K562 (cell line): Measurements from ENCODE around the gene FRMD3. TPM values are rescaled to one million over a fixed set of nuclear protein-coding genes. Genes with fewer than 3 reads are reported as not detected.
A peak's percentile ranks its signal among the peaks of the same experiment; 100 is the strongest.

ENCODE experiments used
- ATAC-seq: fragments of 200-7000 bp; cut with Tn5 transposase; 3 replicates; pipeline ENCODE4 v1.9.1; 2020; ENCODE audit warnings: moderate library complexity
- BruUV-seq: library from RNA; stranded (reverse); fragments of 400-500 nt; replicated peaks from 2 replicates; lab custom pipeline; 2021; lab: Mats Ljungman, UMichigan
- CTCF ChIA-PET: fragments of 300-600 bp; formaldehyde crosslinking; extraction: SDS; loops from one replicate; lab custom pipeline; 2021; ENCODE audit warnings: low intra/inter-chr PET ratio; lab: Yijun Ruan, JAX
- POLR2A ChIA-PET: fragments of 300-600, 350-650 bp; sonication (Branson Sonifier 250); formaldehyde crosslinking; extraction: SDS; loops from one replicate; lab custom pipeline; 2021; ENCODE audit warnings: antibody characterized with exemption, inconsistent platforms; lab: Yijun Ruan, JAX
- DNase-seq, 4 experiments: peaks; one replicate each; pipeline versions ENCODE4 v3.0.0 to v3.0.0-alpha.2; 2011 to 2018; ENCODE audit warnings: low spot score in 3 of 4, mixed read lengths in 3 of 4; ENCODE audit errors: extremely low read depth in 1 of 4
- FAIRE-seq: peaks from 2 replicates; lab custom pipeline; 2011; peaks lifted over from hg19 to GRCh38; lab: Jason Lieb, UNC
- H2AFZ ChIP-seq: 2 replicates; pipeline ENCODE4 v1.6.0; 2011; ENCODE audit warnings: low read depth, low read length, control low read depth, inconsistent platforms
- H3K27ac ChIP-seq: fragments of 200-600 bp; 3 replicates; pipeline ENCODE4 v1.8.0; 2011; ENCODE audit warnings: low read depth, mild to moderate bottlenecking, control low read depth, inconsistent platforms, low read length, moderate library complexity, mixed read lengths; ENCODE audit errors: extremely low read depth
- H3K27me3 ChIP-seq, 2 experiments: fragments of 300-600 bp in 1 of 2; 2 replicates in 1 of 2; 3 replicates in 1 of 2; pipeline versions ENCODE4 v1.6.0 to v1.8.0; 2011; ENCODE audit warnings: inconsistent platforms in 2 of 2, low read length in 2 of 2, mild to moderate bottlenecking in 1 of 2, mixed read lengths in 1 of 2, moderate library complexity in 1 of 2; ENCODE audit not compliant: control insufficient read depth in 2 of 2, insufficient read depth in 2 of 2
- H3K36me3 ChIP-seq: fragments of 300-600 bp; 3 replicates; pipeline ENCODE4 v1.8.0; 2011; ENCODE audit warnings: mild to moderate bottlenecking, low read length, inconsistent platforms; ENCODE audit not compliant: control insufficient read depth, insufficient read depth
- H3K4me1 ChIP-seq, 2 experiments: fragments of 200-600 bp in 1 of 2; replicated peaks in 1 of 2; 2 replicates in 1 of 2; 3 replicates in 1 of 2; pipeline versions ENCODE4 v1.5.1 to v1.8.0; 2011; ENCODE audit warnings: inconsistent platforms in 2 of 2, low read length in 2 of 2, mild to moderate bottlenecking in 1 of 2, mixed read lengths in 1 of 2, moderate library complexity in 1 of 2; ENCODE audit not compliant: control insufficient read depth in 2 of 2, insufficient read depth in 2 of 2
- H3K4me2 ChIP-seq: 2 replicates; pipeline ENCODE4 v1.6.1; 2011; ENCODE audit warnings: low read length, control low read depth, inconsistent platforms, mixed read lengths; ENCODE audit not compliant: insufficient read depth
- H3K4me3 ChIP-seq: fragments of 200-600 bp; sonication (generic), shearing (Covaris generic); 2 replicates; pipeline ENCODE4 v1.5.1; 2016; ENCODE audit warnings: control low read depth, inconsistent platforms
- H3K79me2 ChIP-seq: fragments of 200-600 bp; 3 replicates; pipeline ENCODE4 v1.8.0; 2011; ENCODE audit warnings: low read length, inconsistent platforms; ENCODE audit not compliant: control insufficient read depth, insufficient read depth
- H3K9ac ChIP-seq, 2 experiments: 2 replicates each; pipeline versions ENCODE4 v1.6.0 to v1.6.1; 2011; ENCODE audit warnings: low read depth in 2 of 2, low read length in 2 of 2, control low read depth in 1 of 2, inconsistent platforms in 1 of 2, mild to moderate bottlenecking in 1 of 2, mixed read lengths in 1 of 2; ENCODE audit not compliant: insufficient read depth in 1 of 2
- H3K9me1 ChIP-seq: one replicate; pipeline ENCODE4 v1.6.0; 2011; ENCODE audit warnings: inconsistent platforms, mild to moderate bottlenecking, low read length, moderate library complexity; ENCODE audit not compliant: control insufficient read depth, insufficient read depth
- H3K9me3 ChIP-seq: replicated peaks from 2 replicates; pipeline ENCODE4 v1.5.1; 2011; ENCODE audit warnings: low read depth, low read length, inconsistent platforms; ENCODE audit not compliant: control insufficient read depth, insufficient read depth
- H4K20me1 ChIP-seq: replicated peaks from 2 replicates; pipeline ENCODE4 v1.6.1; 2011; ENCODE audit warnings: low read length, inconsistent platforms, mixed read lengths; ENCODE audit not compliant: control insufficient read depth, insufficient read depth
- HSF4 ChIP-seq: fragments of 250-450 bp; sonication (Bioruptor Pico); IDR thresholded peaks from 2 replicates; pipeline ENCODE4 v2.1.2; 2022; ENCODE audit warnings: mild to moderate bottlenecking, moderate library complexity, borderline replicate concordance
- NFYB ChIP-seq: IDR thresholded peaks from 2 replicates; pipeline ENCODE4 v1.6.1; 2011; ENCODE audit warnings: mild to moderate bottlenecking, moderate library complexity; ENCODE audit not compliant: insufficient read length; ENCODE audit errors: extremely low read depth
- RAD51 ChIP-seq: fragments of 450-650 bp; IDR thresholded peaks from 2 replicates; pipeline ENCODE4 v1.7.1; 2016; ENCODE audit warnings: low read depth, mild to moderate bottlenecking, borderline replicate concordance
- XRCC4 ChIP-seq: IDR thresholded peaks from one replicate; pipeline ENCODE4 v1.6.1; 2011; ENCODE audit not compliant: insufficient read depth, insufficient read length; ENCODE audit errors: extremely low read depth
- ZNF133 ChIP-seq: fragments of 250-450 bp; sonication (Bioruptor Pico); IDR thresholded peaks from 2 replicates; pipeline ENCODE4 v1.4.0; 2020; ENCODE audit warnings: mild to moderate bottlenecking
- WGBS: fragments of 100-300 bp; shearing (Covaris generic); methylation state at CpG from one replicate; pipeline ENCODE4 v1.1.6; 2016; ENCODE audit warnings: low coverage, mixed read lengths; ENCODE audit not compliant: insufficient coverage; ENCODE audit errors: missing lambda C conversion rate; 5-methylcytosine and 5-hydroxymethylcytosine counted together
- in situ Hi-C: fragments of 300-500 bp; cut with MboI; formaldehyde crosslinking; loops from 4 replicates; pipeline ENCODE4 v1.15.0; 2018; ENCODE audit warnings: inconsistent platforms, mixed read lengths
- intact Hi-C: fragments of 100-400 bp; cut with micrococcal nuclease; formaldehyde crosslinking; loops from 2 replicates; pipeline ENCODE4 v1.14.2; 2022
- polyA plus RNA-seq, 8 experiments: library from polyadenylated mRNA; depleted of rRNA in 4 of 8; stranded (reverse) in 5 of 8; unstranded in 3 of 8; fragments of >200 nt; fragmentation: Nextera tagmentation in 2 of 8; fragmentation: Illumina TruSeq in 1 of 8; extraction: Ambion mirVana in 2 of 8; extraction: Trizol in 1 of 8; gene quantifications; 2 replicates each; pipeline versions ENCODE4 v1.2.1 to v1.2.3, GENCODE V29; 2011 to 2014; ENCODE audit warnings: inconsistent platforms in 1 of 8, missing spikeins in 1 of 8
- total RNA-seq, 7 experiments: library from RNA; depleted of rRNA in 6 of 7; stranded (reverse); fragments of >200 nt in 6 of 7; fragmentation: Illumina TruSeq in 2 of 7; extraction: Trizol in 2 of 7; gene quantifications; 2 replicates each; pipeline versions ENCODE4 v1.2.1 to v1.2.3, GENCODE V29; 2011 to 2021; ENCODE audit warnings: low replicate concordance in 1 of 7
- TF ChIP-seq, protein P1 (sequence below), 2 experiments: fragments of 450-650 bp; IDR thresholded peaks; 2 replicates each; pipeline ENCODE4 v1.6.1; 2016; ENCODE audit warnings: mild to moderate bottlenecking in 2 of 2, borderline replicate concordance in 1 of 2, low read depth in 1 of 2, moderate library complexity in 1 of 2
- TF ChIP-seq, protein P2 (sequence below): fragments of 250-450 bp; sonication (Bioruptor Pico); IDR thresholded peaks from 2 replicates; pipeline ENCODE4 v1.6.1; 2021; ENCODE audit warnings: mild to moderate bottlenecking
- TF ChIP-seq, protein P3 (sequence below): sonication (generic); formaldehyde crosslinking; IDR thresholded peaks from 2 replicates; pipeline ENCODE4 v1.8.1; 2023; ENCODE audit warnings: mild to moderate bottlenecking, missing genetic modification reagents
- TF ChIP-seq, protein P4 (sequence below): sonication (generic); formaldehyde crosslinking; IDR thresholded peaks from 2 replicates; pipeline ENCODE4 v1.8.0; 2022; ENCODE audit warnings: mild to moderate bottlenecking, missing genetic modification reagents, borderline replicate concordance

Gene FRMD3
- total and polyA plus RNA-seq, 9 of the 15 experiments (the other 6 are each of a cell fraction or from before 2014, with no cell fraction given), result 0.09 to 0.51 (median 0.21) TPM

DNA sequence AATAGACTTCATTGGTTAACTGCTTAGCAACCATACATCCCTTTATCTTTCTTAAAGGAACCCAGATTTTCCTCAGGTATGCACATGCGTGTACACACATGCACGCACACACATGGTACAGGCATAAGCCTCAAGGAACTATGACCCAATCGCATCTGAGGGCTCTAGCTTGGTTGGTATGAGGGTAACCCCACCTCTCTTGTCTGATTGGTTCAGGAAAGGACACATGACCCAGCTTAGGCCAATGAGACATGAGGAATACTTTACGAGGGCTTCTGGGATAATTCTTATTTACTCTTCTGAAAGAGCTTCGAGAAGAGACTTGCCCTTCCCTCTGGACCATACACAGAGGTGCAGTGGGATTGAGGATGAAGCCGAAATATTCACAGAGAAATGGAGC lies 141.9 kb downstream of the FRMD3 start (continued):
- TF ChIP-seq RAD51, result peak; percentile 36; the same call in 1 of the 2 replicates
- no peak for TF ChIP-seq ZNF133
- peak; percentile 80 for TF ChIP-seq NFYB
- TF ChIP-seq, all 486 proteins: peak for 5

DNA sequence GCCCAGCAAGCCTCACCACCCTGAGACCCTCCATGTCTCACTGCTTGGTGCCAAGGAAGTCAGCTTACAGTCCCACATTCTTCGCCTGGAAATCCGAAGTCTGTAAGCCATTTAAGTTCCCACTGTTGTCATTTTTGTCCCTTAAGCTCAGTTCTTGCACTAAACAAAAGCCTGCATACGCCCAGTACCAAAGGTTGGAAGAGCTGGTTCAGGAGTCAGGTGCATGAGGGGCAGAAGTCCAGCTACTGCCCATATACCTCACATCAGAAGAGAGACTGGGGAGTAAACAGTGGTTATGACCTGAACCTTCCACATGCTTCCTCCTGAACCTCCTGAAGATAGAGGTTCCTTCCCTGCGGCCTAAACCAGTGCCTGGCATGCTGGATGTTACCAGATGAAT lies 146.0 kb downstream of the FRMD3 start:
- intact Hi-C loops (no loop called here), in situ Hi-C loops (no loop called here)
- H3K4me1 ChIP-seq, result no peaks in the 10 kb centered on the region
- H2AFZ ChIP-seq, result no peak overlapping the region
- no peaks in the 10 kb centered on the region for H3K27me3 ChIP-seq
- no TSS peak for BruUV-seq
- FAIRE-seq (no peak), DNase-seq (no peak), ATAC-seq (no peak)
- H3K9me3 ChIP-seq, result no peaks in the 10 kb centered on the region
- no peak overlapping the region for H3K9ac ChIP-seq
- 3% methylated on average over 4 of the region's 4 CpGs for WGBS
- H3K4me2 ChIP-seq, result no peak overlapping the region
- H3K36me3 ChIP-seq, result no peaks in the 10 kb centered on the region
- no peak overlapping the region for H3K27ac ChIP-seq
- no peaks in the 10 kb centered on the region for H4K20me1 ChIP-seq
- no peaks in the 10 kb centered on the region for H3K79me2 ChIP-seq
- POLR2A ChIA-PET, result interaction anchor here (0.7 kb wide), 1 partner anchor 44 kb away, joined by 3 read pairs; no protein-coding TSS in a partner anchor
- CTCF ChIA-PET, result no interaction called here
- H3K9me1 ChIP-seq, result no peaks in the 10 kb centered on the region
- H3K4me3 ChIP-seq, result no peak overlapping the region
- TF ChIP-seq HSF4 (CRISPR knock-in tag) (no peak), XRCC4 (no peak)
- TF ChIP-seq, protein P1, sequence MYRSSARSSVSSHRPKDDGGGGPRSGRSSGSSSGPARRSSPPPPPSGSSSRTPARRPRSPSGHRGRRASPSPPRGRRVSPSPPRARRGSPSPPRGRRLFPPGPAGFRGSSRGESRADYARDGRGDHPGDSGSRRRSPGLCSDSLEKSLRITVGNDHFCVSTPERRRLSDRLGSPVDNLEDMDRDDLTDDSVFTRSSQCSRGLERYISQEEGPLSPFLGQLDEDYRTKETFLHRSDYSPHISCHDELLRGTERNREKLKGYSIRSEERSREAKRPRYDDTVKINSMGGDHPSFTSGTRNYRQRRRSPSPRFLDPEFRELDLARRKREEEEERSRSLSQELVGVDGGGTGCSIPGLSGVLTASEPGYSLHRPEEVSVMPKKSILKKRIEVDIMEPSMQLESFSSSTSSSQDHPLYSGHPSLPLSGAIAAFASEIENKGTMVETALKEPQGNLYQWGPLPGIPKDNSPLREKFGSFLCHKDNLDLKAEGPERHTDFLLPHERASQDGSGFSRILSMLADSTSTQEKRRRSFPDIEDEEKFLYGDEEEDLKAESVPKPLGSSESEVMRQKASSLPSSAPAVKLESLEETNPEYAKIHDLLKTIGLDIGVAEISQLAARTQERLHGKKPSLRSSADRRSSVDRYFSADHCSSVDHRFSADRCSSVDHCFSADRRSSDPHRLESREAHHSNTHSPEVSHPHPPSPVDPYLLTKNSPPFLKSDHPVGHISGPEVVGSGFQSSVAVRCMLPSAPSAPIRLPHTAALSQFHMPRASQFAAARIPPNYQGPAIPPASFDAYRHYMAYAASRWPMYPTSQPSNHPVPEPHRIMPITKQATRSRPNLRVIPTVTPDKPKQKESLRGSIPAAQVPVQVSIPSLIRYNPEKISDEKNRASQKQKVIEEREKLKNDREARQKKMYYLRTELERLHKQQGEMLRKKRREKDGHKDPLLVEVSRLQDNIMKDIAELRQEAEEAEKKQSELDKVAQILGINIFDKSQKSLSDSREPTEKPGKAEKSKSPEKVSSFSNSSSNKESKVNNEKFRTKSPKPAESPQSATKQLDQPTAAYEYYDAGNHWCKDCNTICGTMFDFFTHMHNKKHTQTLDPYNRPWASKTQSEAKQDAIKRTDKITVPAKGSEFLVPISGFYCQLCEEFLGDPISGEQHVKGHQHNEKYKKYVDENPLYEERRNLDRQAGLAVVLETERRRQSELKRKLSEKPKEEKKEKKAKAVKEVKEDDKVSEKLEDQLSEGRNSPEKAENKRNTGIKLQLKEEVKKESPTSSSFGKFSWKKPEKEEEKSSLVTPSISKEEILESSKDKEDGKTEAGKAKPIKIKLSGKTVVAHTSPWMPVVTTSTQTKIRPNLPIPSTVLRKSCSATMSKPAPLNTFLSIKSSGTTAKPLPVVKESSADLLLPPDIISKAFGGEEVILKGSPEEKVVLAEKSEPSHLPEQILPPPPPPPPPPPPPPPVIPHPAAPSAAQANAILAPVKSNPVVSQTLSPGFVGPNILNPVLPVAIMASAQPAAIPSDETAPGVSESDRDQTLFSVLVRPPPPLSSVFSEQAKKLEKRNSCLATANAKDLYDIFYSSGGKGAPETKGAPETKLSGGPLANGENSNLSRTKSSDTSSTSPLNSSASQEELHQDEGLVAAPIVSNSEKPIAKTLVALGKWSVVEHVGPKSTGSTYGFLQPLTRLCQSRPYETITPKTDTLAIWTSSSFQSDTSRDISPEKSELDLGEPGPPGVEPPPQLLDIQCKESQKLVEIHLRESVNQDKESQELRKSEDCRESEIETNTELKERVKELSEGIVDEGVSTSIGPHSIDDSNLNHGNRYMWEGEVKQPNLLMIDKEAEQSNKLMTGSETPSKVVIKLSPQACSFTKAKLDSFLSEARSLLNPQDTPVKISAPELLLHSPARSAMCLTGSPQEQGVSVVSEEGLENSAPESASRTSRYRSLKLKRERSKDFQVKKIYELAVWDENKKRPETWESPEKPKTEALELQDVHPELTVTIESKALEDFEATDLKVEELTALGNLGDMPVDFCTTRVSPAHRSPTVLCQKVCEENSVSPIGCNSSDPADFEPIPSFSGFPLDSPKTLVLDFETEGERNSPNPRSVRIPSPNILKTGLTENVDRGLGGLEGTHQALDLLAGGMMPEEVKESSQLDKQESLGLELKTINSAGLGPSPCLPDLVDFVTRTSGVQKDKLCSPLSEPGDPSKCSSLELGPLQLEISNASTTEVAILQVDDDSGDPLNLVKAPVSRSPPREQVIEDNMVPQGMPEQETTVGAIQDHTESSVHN (IDR thresholded peaks at IDR 0.05; ENCODE audit: borderline replicate concordance in 1 of 2, low read depth in 1 of 2), result no peak
- TF ChIP-seq, protein P2, sequence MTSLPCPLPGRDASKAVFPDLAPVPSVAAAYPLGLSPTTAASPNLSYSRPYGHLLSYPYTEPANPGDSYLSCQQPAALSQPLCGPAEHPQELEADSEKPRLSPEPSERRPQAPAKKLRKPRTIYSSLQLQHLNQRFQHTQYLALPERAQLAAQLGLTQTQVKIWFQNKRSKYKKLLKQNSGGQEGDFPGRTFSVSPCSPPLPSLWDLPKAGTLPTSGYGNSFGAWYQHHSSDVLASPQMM (CRISPR knock-in tag), result no peak
- TF ChIP-seq, protein P3, sequence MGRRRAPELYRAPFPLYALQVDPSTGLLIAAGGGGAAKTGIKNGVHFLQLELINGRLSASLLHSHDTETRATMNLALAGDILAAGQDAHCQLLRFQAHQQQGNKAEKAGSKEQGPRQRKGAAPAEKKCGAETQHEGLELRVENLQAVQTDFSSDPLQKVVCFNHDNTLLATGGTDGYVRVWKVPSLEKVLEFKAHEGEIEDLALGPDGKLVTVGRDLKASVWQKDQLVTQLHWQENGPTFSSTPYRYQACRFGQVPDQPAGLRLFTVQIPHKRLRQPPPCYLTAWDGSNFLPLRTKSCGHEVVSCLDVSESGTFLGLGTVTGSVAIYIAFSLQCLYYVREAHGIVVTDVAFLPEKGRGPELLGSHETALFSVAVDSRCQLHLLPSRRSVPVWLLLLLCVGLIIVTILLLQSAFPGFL (CRISPR knock-in tag), result no peak
- TF ChIP-seq, protein P4, sequence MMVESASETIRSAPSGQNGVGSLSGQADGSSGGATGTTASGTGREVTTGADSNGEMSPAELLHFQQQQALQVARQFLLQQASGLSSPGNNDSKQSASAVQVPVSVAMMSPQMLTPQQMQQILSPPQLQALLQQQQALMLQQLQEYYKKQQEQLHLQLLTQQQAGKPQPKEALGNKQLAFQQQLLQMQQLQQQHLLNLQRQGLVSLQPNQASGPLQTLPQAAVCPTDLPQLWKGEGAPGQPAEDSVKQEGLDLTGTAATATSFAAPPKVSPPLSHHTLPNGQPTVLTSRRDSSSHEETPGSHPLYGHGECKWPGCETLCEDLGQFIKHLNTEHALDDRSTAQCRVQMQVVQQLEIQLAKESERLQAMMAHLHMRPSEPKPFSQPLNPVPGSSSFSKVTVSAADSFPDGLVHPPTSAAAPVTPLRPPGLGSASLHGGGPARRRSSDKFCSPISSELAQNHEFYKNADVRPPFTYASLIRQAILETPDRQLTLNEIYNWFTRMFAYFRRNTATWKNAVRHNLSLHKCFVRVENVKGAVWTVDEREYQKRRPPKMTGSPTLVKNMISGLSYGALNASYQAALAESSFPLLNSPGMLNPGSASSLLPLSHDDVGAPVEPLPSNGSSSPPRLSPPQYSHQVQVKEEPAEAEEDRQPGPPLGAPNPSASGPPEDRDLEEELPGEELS (CRISPR knock-in tag), result no peak
